Esophagus muscularis mucosa (tissue), 4 donors: ENCODE measurements around the gene CCDC188. TPM values are rescaled to one million over a fixed set of nuclear protein-coding genes. Genes with fewer than 3 reads are reported as not detected.

Experiments used
- DNase-seq: peaks from one replicate; pipeline ENCODE4 v3.0.0-alpha.2; 2017; ENCODE audit errors: extremely low spot score
- H3K27ac ChIP-seq, 4 donors: fragments of 200-600 bp; sonication (generic); replicated peaks in 1 of 4; 1 replicate in 3 of 4; 2 replicates in 1 of 4; pipeline ENCODE4 v1.5.1; 2016 to 2019; ENCODE audit warnings: mild to moderate bottlenecking in 1 of 4
- H3K27me3 ChIP-seq, 4 donors: fragments of 200-600 bp; sonication (generic); one replicate each; pipeline versions ENCODE4 v1.5.1 to v1.6.0; 2016 to 2019
- H3K36me3 ChIP-seq, 4 donors: fragments of 200-600 bp; sonication (generic); one replicate each; pipeline ENCODE4 v1.5.1; 2016 to 2019
- H3K4me1 ChIP-seq, 4 donors: fragments of 200-600 bp; sonication (generic); one replicate each; pipeline ENCODE4 v1.5.1; 2016 to 2019
- H3K4me3 ChIP-seq, 4 donors: fragments of 200-600 bp; sonication (generic); 1 replicate in 2 of 4; 2 replicates in 2 of 4; pipeline ENCODE4 v1.5.1; 2016 to 2019; ENCODE audit warnings: mild to moderate bottlenecking in 4 of 4, moderate library complexity in 1 of 4
- H3K9me3 ChIP-seq, 4 donors: fragments of 200-600 bp; sonication (generic); 1 replicate in 3 of 4; 2 replicates in 1 of 4; pipeline ENCODE4 v1.5.1; 2016 to 2019
- CTCF ChIP-seq, 3 experiments: fragments of 200-600 bp in 2 of 3; fragments of 450-650 bp in 1 of 3; sonication (generic) in 2 of 3; IDR thresholded peaks; one replicate each; pipeline ENCODE4 v1.5.1; 2017 to 2019; ENCODE audit warnings: antibody characterized with exemption in 3 of 3, mild to moderate bottlenecking in 2 of 3, moderate library complexity in 1 of 3
- EP300 ChIP-seq: sonication (generic); formaldehyde crosslinking; IDR thresholded peaks from one replicate; pipeline ENCODE4 v1.6.1; 2017; ENCODE audit warnings: antibody characterized with exemption
- POLR2A ChIP-seq: fragments of 450-650 bp; IDR thresholded peaks from one replicate; pipeline ENCODE4 v1.6.1; 2017; ENCODE audit warnings: antibody characterized with exemption, moderate library complexity, mild to moderate bottlenecking, low read depth
- POLR2AphosphoS5 ChIP-seq, 2 donors: sonication (generic); formaldehyde crosslinking; IDR thresholded peaks; one replicate each; pipeline ENCODE4 v1.6.1; 2017; ENCODE audit warnings: antibody characterized with exemption in 2 of 2
- WGBS: methylation state at CpG from one replicate; pipeline ENCODE4 v1.1.5; 2018; 5-methylcytosine and 5-hydroxymethylcytosine counted together
- intact Hi-C: fragments of 100-400 bp; cut with DNase I; formaldehyde crosslinking; loops from one replicate; pipeline ENCODE4 v1.15.1; 2023
- total RNA-seq, 4 donors: library from RNA; depleted of rRNA; stranded (reverse); fragments of >200 nt; gene quantifications; one replicate each; pipeline versions ENCODE4 v1.1.0 to v1.2.1, GENCODE V29; 2016

The CCDC188 gene
- total RNA-seq = 1 to 10 TPM in 1 of 4 donors, under 1 TPM in 3; 0.17 to 1.4 (median 0.64) TPM

- WGBS = 88% methylated on average over 5 of the region's 14 CpGs
Measured at GRCh38 chr22:20150381-20151275, at the start of gene CCDC188. CCDC188 (minus strand) TSS chr22:20151055; CDS start chr22:20150986, 69 bp downstream.

DNA sequence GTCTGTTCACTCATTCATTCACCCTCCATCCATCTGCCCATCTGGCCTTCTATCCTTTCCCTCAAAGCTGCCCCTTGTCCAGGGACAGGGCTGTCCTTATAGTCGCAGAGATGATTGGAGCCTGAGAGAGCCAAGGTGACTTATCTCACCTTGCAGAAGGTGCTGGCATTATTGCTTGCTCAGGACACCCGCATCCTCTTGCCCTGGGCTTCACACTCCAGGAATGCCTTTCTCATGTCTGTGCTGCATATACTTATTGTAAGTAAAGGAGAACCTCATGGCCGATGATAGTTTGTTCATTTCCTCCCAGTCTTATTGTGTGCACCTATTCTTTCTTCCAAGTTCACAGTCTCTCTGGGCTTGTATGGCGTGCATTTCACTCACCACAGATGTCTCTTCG lies 49.1 kb upstream of the CCDC188 start:
- Histone ChIP-seq H3K36me3 (no peaks in the 10 kb centered on the region), H3K27ac (no peak overlapping the region), H3K4me3 (no peak overlapping the region), H3K4me1 (peaks cover 22 to 26% (median 24%) of the 10 kb centered on the region in 4 donors), H3K9me3 (no peaks in the 10 kb centered on the region), H3K27me3 (peaks cover 0 to 10% (median 0%) of the 10 kb centered on the region in 4 donors)
- TF ChIP-seq EP300 (no peak), CTCF (IDR thresholded peaks at IDR 0.05) (no peak), POLR2AphosphoS5 (IDR thresholded peaks at IDR 0.05) (no peak), POLR2A (no peak)
- intact Hi-C loops = no loop called here
- no peak for DNase-seq
- WGBS = 93% methylated on average over 5 of the region's 5 CpGs

More at GRCh38 chr22:20150381-20151275, at the start of gene CCDC188:
- intact Hi-C loops = no loop called here
- no peak within 1 kb of the TSS for H3K27ac ChIP-seq
- peaks cover 0 to 19% (median 4%) of the 10 kb centered on the region in 4 donors for H3K27me3 ChIP-seq
- peaks cover 0 to 6% (median 4%) of the 10 kb centered on the region in 4 donors for H3K4me1 ChIP-seq
- TF ChIP-seq POLR2A (no peak), EP300 (no peak), CTCF (IDR thresholded peaks at IDR 0.05) (no peak), POLR2AphosphoS5 (IDR thresholded peaks at IDR 0.05) (no peak)
- no peaks in the 10 kb centered on the region for H3K9me3 ChIP-seq
- H3K36me3 ChIP-seq = peaks cover 0 to 10% (median 2%) of the 10 kb centered on the region in 4 donors
- no peak for DNase-seq
- no peak within 1 kb of the TSS for H3K4me3 ChIP-seq

GRCh38 chr22:20199413-20199842 lies 48.6 kb upstream of the CCDC188 start:
- H3K9me3 ChIP-seq = no peaks in the 10 kb centered on the region
- TF ChIP-seq POLR2A (no peak), EP300 (no peak), CTCF (IDR thresholded peaks at IDR 0.05) (no peak), POLR2AphosphoS5 (IDR thresholded peaks at IDR 0.05) (no peak)
- H3K27me3 ChIP-seq = peaks cover 0 to 10% (median 0%) of the 10 kb centered on the region in 4 donors
- 87% methylated on average over 1 of the region's 1 CpG for WGBS
- intact Hi-C loops = no loop called here
- H3K36me3 ChIP-seq = no peaks in the 10 kb centered on the region
- no peak overlapping the region for H3K27ac ChIP-seq
- DNase-seq = no peak
- H3K4me3 ChIP-seq = no peak overlapping the region
- peaks cover 17 to 21% (median 19%) of the 10 kb centered on the region in 4 donors for H3K4me1 ChIP-seq

DNA sequence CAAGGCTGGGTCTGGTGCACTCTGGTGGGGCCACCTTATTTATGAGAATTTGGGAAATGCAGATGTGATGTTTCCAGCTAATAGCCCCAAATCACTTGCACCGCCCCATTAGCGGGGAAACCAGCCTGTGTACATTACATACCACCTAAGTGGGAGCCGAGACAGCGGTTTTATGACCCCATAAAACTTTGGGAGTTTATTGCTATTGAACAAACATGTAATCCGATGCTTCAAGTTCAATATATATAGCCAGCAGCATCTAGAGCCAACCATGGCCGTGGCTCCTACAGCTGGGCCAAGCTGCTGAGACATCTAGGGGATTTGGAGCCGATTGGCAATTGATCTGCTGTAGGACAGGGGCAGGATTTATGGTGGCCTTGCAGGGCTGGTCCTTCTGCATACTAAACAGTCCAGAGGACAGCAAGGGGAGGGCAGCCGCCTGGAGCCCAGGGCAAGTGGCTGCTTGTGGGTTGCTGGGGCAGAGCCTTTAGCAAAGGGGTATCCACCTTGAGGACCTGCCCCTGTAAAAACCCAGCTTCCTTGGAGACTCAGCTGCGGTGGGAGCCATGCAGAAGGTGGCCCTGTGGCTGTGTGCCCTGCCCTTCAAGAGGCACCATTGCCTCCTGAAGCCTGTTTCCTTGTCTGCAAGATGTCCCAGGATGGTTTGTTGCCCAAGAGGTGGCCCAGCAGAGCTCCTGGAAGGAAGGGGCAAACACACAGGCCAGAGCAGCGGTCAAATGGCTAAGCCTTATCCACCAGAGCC lies 47.9 kb upstream of the CCDC188 start:
- Histone ChIP-seq H3K27ac (no peak overlapping the region), H3K36me3 (no peaks in the 10 kb centered on the region), H3K4me3 (no peak overlapping the region), H3K9me3 (no peaks in the 10 kb centered on the region), H3K27me3 (peaks cover 0 to 10% (median 0%) of the 10 kb centered on the region in 4 donors), H3K4me1 (peaks cover 10 to 14% (median 13%) of the 10 kb centered on the region in 4 donors)
- TF ChIP-seq EP300 = no peak
- TF ChIP-seq POLR2AphosphoS5 (IDR thresholded peaks at IDR 0.05) = no peak
- no peak for TF ChIP-seq CTCF (IDR thresholded peaks at IDR 0.05)
- TF ChIP-seq POLR2A = no peak
- intact Hi-C loops = no loop called here
- WGBS = 90% methylated on average over 9 of the region's 10 CpGs
- no peak for DNase-seq
